HG02588 (cell line): ENCODE data around the gene PPP2R2C.

ENCODE experiments used
- ATAC-seq: cut with Tn5 transposase; IDR thresholded peaks from one replicate; pipeline ENCODE4 v1.9.1; 2021; ENCODE audit warnings: mild to moderate bottlenecking, moderate library complexity; ENCODE audit not compliant: unreplicated experiment

The PPP2R2C gene

GRCh38 chr4:6449746-6450369, 22.6 kb downstream of the PPP2R2C start:
- ATAC-seq: no peak

- ATAC-seq: no peak
Measured at GRCh38 chr4:6449335-6449734, 23.1 kb downstream of the PPP2R2C start.

GRCh38 chr4:6448476-6449170, 23.8 kb downstream of the PPP2R2C start:
- no peak for ATAC-seq

- no peak for ATAC-seq
Measured at GRCh38 chr4:6447672-6448171, 24.7 kb downstream of the PPP2R2C start.

GRCh38 chr4:6446538-6447451, 25.6 kb downstream of the PPP2R2C start:
- no peak for ATAC-seq

- no peak for ATAC-seq
Measured at GRCh38 chr4:6446130-6446482, 26.3 kb downstream of the PPP2R2C start.

- no peak for ATAC-seq
Measured at GRCh38 chr4:6445403-6446129, 26.8 kb downstream of the PPP2R2C start.

GRCh38 chr4:6444582-6444981, 27.8 kb downstream of the PPP2R2C start:
- ATAC-seq: no peak

- ATAC-seq: no peak
Measured at GRCh38 chr4:6443035-6444023, 29.1 kb downstream of the PPP2R2C start.

- no peak for ATAC-seq
Measured at GRCh38 chr4:6442555-6442954, 29.9 kb downstream of the PPP2R2C start.

GRCh38 chr4:6441758-6442157, 30.7 kb downstream of the PPP2R2C start:
- no peak for ATAC-seq

GRCh38 chr4:6441202-6441582, 31.2 kb downstream of the PPP2R2C start:
- no peak for ATAC-seq

- no peak for ATAC-seq
Measured at GRCh38 chr4:6440506-6441201, 31.8 kb downstream of the PPP2R2C start.

- no peak for ATAC-seq
Measured at GRCh38 chr4:6439120-6439762, 33.2 kb downstream of the PPP2R2C start.

GRCh38 chr4:6437826-6438238, 34.6 kb downstream of the PPP2R2C start:
- ATAC-seq: no peak

- ATAC-seq: no peak
Measured at GRCh38 chr4:6435010-6435409, 37.4 kb downstream of the PPP2R2C start.

- ATAC-seq: no peak
Measured at GRCh38 chr4:6430927-6431326, 41.5 kb downstream of the PPP2R2C start.

GRCh38 chr4:6427439-6428090, 44.8 kb downstream of the PPP2R2C start:
- no peak for ATAC-seq
